ENCODE measurements around the gene RNF166.

DNA sequence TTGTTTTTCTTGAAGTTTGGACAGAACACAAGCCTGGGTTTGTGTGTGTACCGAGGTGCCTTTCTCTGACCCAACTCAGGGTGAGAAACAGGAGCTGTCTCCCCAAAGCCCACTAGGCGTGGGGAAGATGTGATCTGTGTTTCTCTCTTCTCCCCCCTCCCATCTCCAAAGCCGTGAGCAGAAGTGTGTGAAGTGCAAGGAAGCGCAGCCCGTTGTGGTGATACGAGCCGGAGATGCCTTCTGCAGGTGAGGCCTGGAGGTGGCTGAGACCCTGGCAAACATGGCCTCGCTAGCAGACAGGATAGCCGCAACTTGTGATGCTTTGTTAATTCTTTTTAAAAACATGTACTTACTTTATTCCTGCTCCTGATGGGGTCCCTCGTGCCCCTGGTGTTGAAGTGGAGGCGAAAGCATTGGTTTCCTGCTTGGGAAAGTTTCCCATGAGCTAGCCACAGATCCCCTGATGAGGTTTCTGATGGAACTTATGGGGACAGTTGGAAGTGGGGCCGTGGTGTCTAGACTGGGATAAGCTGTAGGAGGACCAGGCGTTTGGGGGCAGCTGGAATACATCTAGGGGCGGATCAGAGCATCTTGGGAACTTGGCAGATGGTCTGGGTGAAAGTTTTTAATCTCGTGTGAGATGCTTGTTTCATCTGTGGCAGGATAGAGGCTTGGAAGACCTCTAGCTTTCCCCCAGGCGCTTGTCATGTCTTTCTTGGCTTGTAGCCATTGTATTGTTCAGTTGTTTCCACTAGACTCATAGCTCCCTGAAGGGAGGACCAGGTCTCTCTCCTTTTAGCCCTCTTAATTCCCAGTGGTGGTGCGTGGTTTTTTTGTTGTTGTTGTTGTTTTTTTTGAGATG is 988 bp upstream of the RNF166 start:
- TF ChIP-seq, protein P1, sequence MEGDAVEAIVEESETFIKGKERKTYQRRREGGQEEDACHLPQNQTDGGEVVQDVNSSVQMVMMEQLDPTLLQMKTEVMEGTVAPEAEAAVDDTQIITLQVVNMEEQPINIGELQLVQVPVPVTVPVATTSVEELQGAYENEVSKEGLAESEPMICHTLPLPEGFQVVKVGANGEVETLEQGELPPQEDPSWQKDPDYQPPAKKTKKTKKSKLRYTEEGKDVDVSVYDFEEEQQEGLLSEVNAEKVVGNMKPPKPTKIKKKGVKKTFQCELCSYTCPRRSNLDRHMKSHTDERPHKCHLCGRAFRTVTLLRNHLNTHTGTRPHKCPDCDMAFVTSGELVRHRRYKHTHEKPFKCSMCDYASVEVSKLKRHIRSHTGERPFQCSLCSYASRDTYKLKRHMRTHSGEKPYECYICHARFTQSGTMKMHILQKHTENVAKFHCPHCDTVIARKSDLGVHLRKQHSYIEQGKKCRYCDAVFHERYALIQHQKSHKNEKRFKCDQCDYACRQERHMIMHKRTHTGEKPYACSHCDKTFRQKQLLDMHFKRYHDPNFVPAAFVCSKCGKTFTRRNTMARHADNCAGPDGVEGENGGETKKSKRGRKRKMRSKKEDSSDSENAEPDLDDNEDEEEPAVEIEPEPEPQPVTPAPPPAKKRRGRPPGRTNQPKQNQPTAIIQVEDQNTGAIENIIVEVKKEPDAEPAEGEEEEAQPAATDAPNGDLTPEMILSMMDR (conservative IDR thresholded peaks at IDR 0.05; ENCODE audit: low read depth, low read length), result no peak
- no peak for TF ChIP-seq EZH2 (IDR thresholded peaks at IDR 0.05; ENCODE audit: borderline replicate concordance, low read depth, low read length, poor library complexity, severe bottlenecking)
